Nephron progenitor cell (in vitro differentiated cells): ENCODE data around the gene TSPAN12.
"Not testable (repeated sequence)": the region's sequence is repeated elsewhere in the genome, so short reads cannot be mapped to it uniquely, and the experiment has no call there.

ENCODE experiments used
- DNase-seq: peaks from one replicate; pipeline ENCODE4 v3.0.0; 2021
- H3K27ac Mint-ChIP-seq: 2 replicates; pipeline ENCODE4 v1.8.0; 2021; ENCODE audit warnings: mild to moderate bottlenecking, moderate library complexity, mixed read lengths
- H3K27me3 Mint-ChIP-seq: 2 replicates; pipeline ENCODE4 v1.8.0; 2021; ENCODE audit warnings: mild to moderate bottlenecking, low read depth, mixed read lengths; ENCODE audit not compliant: poor library complexity
- H3K36me3 Mint-ChIP-seq: 2 replicates; pipeline ENCODE4 v1.8.0; 2021; ENCODE audit warnings: low read depth, mixed read lengths
- H3K4me1 Mint-ChIP-seq: 2 replicates; pipeline ENCODE4 v1.8.0; 2021; ENCODE audit warnings: mixed read lengths
- H3K4me3 Mint-ChIP-seq: 2 replicates; pipeline ENCODE4 v1.8.0; 2021; ENCODE audit warnings: mild to moderate bottlenecking, moderate library complexity, mixed read lengths
- H3K9me3 Mint-ChIP-seq: 2 replicates; pipeline ENCODE4 v1.8.0; 2021; ENCODE audit warnings: mild to moderate bottlenecking, moderate library complexity, mixed read lengths
- TF ChIP-seq, protein P1 (sequence below): fragments of 200-600 bp; sonication (generic); IDR thresholded peaks from 2 replicates; pipeline ENCODE4 v1.5.0; 2021; ENCODE audit warnings: antibody characterized with exemption

The TSPAN12 gene

DNA sequence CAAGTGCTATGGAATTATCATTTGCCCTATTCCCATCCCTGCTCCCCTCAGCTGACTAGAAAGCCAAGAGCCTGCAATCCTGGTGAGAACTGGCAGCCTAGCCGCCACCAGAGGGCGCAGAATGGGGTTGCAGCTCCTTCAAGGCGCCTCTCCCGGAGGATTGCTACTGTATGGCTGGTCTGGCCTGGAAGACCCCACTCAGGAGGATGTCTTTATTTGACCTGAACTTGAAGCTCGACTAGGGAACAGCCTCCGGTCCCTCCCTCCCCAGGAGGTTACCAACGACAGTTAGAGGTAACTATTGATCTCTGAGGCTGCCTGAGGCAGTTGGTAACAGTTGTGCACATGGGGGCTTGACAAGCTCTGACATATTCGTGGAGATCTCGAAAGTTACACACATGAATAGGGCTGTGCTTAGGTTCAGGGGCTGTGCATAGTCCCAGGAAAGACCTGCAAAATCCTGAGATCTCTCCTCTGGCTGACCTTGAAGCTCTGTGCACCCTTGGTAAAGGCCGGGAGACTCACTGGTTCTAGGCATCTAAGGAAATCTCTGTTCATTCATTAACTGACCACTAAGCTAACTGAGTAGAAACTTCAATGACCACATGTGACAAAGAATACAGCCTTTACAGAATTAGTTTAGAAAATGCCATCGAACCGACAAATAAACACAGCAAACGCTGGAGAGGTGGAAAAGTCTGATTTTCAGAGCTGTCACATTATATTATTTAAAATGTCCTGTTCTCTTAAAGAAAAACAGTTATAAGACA lies 65.7 kb downstream of the TSPAN12 start:
- peaks cover 4% of the 10 kb centered on the region for H3K27me3 Mint-ChIP-seq
- no peak overlapping the region for H3K27ac Mint-ChIP-seq
- TF ChIP-seq, protein P1, sequence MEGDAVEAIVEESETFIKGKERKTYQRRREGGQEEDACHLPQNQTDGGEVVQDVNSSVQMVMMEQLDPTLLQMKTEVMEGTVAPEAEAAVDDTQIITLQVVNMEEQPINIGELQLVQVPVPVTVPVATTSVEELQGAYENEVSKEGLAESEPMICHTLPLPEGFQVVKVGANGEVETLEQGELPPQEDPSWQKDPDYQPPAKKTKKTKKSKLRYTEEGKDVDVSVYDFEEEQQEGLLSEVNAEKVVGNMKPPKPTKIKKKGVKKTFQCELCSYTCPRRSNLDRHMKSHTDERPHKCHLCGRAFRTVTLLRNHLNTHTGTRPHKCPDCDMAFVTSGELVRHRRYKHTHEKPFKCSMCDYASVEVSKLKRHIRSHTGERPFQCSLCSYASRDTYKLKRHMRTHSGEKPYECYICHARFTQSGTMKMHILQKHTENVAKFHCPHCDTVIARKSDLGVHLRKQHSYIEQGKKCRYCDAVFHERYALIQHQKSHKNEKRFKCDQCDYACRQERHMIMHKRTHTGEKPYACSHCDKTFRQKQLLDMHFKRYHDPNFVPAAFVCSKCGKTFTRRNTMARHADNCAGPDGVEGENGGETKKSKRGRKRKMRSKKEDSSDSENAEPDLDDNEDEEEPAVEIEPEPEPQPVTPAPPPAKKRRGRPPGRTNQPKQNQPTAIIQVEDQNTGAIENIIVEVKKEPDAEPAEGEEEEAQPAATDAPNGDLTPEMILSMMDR = peak; percentile 85
- H3K4me3 Mint-ChIP-seq = no peak overlapping the region
- peaks cover 30% of the 10 kb centered on the region for H3K36me3 Mint-ChIP-seq
- no peaks in the 10 kb centered on the region for H3K9me3 Mint-ChIP-seq
- DNase-seq = peak; percentile 84
- H3K4me1 Mint-ChIP-seq = peaks cover 11% of the 10 kb centered on the region

DNA sequence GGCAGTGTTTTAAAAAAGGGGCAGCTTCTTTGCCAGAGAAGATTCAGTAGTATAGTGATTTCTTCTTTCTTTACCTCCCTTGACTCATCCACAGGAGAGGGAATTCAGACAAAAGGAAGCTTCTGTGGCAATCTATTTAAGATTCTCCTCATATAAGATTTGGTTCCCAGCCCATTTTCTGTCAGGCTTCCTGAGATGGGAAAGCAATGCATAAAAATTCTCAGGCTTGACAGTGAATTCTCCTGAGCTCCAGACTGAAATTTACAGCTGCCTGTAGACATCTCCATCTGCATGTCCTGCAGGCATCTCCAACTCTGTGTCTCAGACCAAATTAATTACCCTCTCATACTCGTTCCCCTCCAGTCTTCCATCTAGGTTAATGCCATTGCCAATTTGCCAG lies 72.8 kb downstream of the TSPAN12 start:
- Mint-ChIP-seq H3K9me3 (no peaks in the 10 kb centered on the region), H3K4me3 (no peak overlapping the region), H3K36me3 (peaks cover 8% of the 10 kb centered on the region), H3K27me3 (peaks cover 3% of the 10 kb centered on the region), H3K4me1 (peaks cover 24% of the 10 kb centered on the region), H3K27ac (no peak overlapping the region)
- TF ChIP-seq, protein P1 = no peak
- DNase-seq = no peak

DNA sequence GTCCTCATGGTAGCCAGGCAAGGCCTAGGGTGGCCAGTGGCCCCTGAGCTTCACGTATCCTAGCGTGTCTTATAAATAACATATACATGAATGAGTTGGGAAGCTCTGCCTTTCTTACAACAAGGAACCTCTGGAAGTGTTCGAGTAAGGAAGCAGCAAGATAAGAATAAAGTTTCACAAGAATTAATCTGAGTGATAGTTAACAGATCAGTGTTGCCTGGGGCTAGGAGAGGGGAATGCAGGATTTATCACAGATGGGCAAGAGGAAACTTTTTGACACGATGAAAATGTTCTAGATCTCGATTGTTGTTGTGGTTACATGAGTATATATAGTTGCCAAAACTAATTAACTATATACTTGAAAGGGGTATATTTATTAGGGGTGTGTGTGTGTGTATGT lies 74.2 kb downstream of the TSPAN12 start:
- DNase-seq = no peak
- Mint-ChIP-seq H3K4me1 (peaks cover 24% of the 10 kb centered on the region), H3K27me3 (peaks cover 3% of the 10 kb centered on the region), H3K9me3 (no peaks in the 10 kb centered on the region), H3K36me3 (peaks cover 5% of the 10 kb centered on the region), H3K4me3 (no peak overlapping the region), H3K27ac (peak overlapping the region; percentile 10)
- TF ChIP-seq, protein P1 = no peak

DNA sequence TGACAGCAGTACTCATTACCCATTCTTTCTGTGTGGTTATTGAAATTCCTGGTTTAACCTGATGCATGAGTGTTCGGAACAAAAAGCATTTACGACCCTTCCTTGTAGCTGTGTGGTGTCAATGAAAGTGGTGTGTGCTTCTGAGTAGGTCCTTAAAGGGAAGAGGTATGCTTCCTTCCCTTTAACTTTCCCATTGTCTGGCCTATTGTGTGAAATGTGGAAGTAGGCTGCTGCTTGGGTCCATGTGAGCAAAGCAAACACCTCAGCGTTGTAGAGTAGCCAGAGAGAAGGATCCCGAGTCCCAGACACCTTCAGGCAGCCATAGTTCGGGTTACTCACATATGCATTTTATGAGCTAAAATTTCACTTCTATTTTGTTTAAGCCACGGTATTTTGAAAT lies 74.7 kb downstream of the TSPAN12 start:
- Mint-ChIP-seq H3K4me3 (no peak overlapping the region), H3K27me3 (peaks cover 3% of the 10 kb centered on the region), H3K9me3 (no peaks in the 10 kb centered on the region), H3K27ac (no peak overlapping the region), H3K36me3 (peaks cover under 1% of the 10 kb centered on the region), H3K4me1 (peaks cover 24% of the 10 kb centered on the region)
- TF ChIP-seq, protein P1 = no peak
- no peak for DNase-seq

DNA sequence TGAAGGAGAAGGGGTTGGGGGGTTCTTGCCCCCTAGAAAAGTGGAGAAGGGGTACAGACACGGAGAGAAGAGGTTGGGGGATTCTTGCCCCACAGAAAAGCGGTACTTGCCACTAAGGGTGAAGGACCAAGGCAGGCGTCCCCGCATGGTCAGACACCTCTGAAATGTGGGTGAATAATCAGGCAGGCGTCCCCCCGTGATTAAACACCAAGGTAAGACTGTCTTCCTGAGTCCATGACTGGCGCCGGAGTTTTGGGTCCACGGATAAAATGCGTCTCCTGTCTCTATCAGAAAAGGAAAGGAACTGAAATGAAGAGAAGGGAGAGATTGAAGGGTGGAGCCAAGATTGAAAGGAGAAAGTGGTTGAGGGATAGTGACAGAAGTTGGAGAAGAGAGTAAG lies 76.0 kb downstream of the TSPAN12 start:
- not testable (repeated sequence) for DNase-seq, H3K27me3 Mint-ChIP-seq, H3K36me3 Mint-ChIP-seq, H3K4me3 Mint-ChIP-seq, H3K27ac Mint-ChIP-seq, H3K9me3 Mint-ChIP-seq
- H3K4me1 Mint-ChIP-seq = peaks cover 24% of the 10 kb centered on the region

DNA sequence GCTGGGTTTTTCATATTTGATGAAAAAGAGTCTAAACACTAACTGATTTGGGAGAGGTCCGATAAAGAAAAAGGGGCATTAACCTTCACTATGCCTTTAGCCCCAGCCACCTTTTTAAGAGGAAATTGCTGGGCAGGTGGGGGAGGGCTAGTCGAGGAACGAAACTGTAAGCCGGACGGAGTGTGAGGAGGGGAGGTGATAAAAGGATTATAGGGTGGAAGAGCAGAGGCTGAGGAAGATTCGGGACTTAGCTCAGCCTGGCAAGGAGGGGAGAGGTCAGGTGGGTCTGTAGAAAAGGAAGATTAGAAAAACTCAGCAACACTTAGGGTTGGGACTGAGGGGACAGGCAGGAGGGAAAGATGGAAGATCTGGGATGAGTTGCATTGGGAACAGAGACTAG lies 77.0 kb downstream of the TSPAN12 start:
- no peak for DNase-seq
- no peaks in the 10 kb centered on the region for H3K9me3 Mint-ChIP-seq

DNA sequence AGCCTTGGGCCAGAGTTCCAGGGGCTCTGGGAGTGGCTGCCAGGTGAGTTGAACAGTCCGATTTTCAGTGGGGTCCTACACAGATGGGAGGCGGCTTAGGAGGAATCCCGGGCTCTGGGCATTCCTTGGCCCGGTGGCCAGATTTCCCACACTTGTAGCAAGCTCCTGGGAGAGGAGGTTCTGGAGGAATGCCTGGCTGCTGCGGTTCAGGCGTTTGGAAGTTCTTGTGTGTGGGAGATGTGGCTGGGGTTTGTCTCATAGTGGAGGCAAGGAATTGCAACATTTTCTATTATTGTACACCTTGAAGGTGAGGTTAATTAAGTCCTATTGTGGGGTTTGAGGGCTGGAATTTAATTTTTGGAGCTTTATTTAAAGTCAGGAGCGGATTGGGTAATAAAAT lies 77.5 kb downstream of the TSPAN12 start:
- H3K27ac Mint-ChIP-seq, H3K36me3 Mint-ChIP-seq, DNase-seq, H3K27me3 Mint-ChIP-seq, H3K9me3 Mint-ChIP-seq, H3K4me3 Mint-ChIP-seq: not testable (repeated sequence)
- peaks cover 12% of the 10 kb centered on the region for H3K4me1 Mint-ChIP-seq

More for the DNA sequence above, 77.0 kb downstream of the TSPAN12 start:
- TF ChIP-seq, protein P1 = no peak
- Mint-ChIP-seq H3K36me3 (no peaks in the 10 kb centered on the region), H3K4me1 (peaks cover 17% of the 10 kb centered on the region), H3K27ac (no peak overlapping the region), H3K4me3 (no peak overlapping the region), H3K27me3 (peaks cover 3% of the 10 kb centered on the region)

DNA sequence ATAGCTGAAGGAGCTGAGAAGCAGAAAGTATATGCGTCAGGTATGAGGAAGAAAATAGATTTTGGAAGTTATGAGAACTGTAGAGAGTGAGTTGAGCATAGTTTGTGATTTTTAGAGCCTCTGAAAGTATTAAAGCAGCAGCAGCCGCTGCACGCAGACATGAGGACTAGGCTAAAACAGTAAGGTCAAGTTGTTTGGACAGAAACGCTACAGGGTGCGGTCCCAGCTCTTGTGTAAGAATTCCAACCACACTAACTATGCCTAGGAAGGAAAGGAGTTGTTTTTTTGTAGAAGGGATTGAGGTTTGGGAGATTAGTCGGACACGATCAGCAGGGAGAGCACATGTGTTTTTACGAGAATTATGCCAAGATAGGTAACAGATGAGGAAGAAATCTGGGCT lies 78.9 kb downstream of the TSPAN12 start:
- not testable (repeated sequence) for H3K4me1 Mint-ChIP-seq

More for the DNA sequence above, 78.9 kb downstream of the TSPAN12 start:
- not testable (repeated sequence) for H3K27ac Mint-ChIP-seq, H3K27me3 Mint-ChIP-seq, H3K4me3 Mint-ChIP-seq, DNase-seq, H3K36me3 Mint-ChIP-seq, H3K9me3 Mint-ChIP-seq
